Activated CD8-positive, alpha-beta memory T cell treated with anti-CD3 and anti-CD28 coated beads for 36 hours (primary cell): ENCODE measurements around the gene MORN3. TPM values are rescaled to one million over a fixed set of nuclear protein-coding genes. Genes with fewer than 3 reads are reported as not detected.
"Not testable (repeated sequence)": the region's sequence is repeated elsewhere in the genome, so short reads cannot be mapped to it uniquely, and the experiment has no call there.

Experiments used
- CTCF ChIA-PET: fragments of 350-600 bp; sonication (Branson Sonifier 250); formaldehyde crosslinking; loops from one replicate; lab custom pipeline; 2021; ENCODE audit warnings: antibody characterized with exemption; lab: Charles Lee
- POLR2A ChIA-PET: fragments of 350-600 bp; sonication (Branson Sonifier 250); formaldehyde crosslinking; loops from one replicate; lab custom pipeline; 2021; ENCODE audit warnings: antibody characterized with exemption; lab: Charles Lee
- total RNA-seq, 2 experiments: library from RNA; stranded (reverse); gene quantifications; one replicate each; pipeline ENCODE4 v1.2.3, GENCODE V29; 2021

Gene MORN3
- total RNA-seq, 2 experiments from 2014 or later, result 1.0 to 1.6 TPM

- ChIA-PET POLR2A (no interaction called here), CTCF (interaction anchor here (0.6 to 2.0 kb wide), 4 partner anchors 17 to 109 kb away, joined by 3 to 4 read pairs (median 4); no protein-coding TSS in a partner anchor)
These were observed 32.3 kb upstream of the MORN3 start for GRCh38 chr12:121701667-121702277.

GRCh38 chr12:121697861-121698260, 28.4 kb upstream of the MORN3 start:
- POLR2A ChIA-PET, result interaction anchor here (0.7 kb wide), 1 partner anchor 65 kb away, joined by 5 read pairs; no protein-coding TSS in a partner anchor

GRCh38 chr12:121697093-121697698, 27.7 kb upstream of the MORN3 start:
- CTCF ChIA-PET, result interaction anchor here (0.6 to 2.9 kb wide), 9 partner anchors 15 to 293 kb away, joined by 3 to 12 read pairs (median 5); partner anchors contain the start of gene TMEM120B
- POLR2A ChIA-PET, result interaction anchor here (0.7 kb wide), 1 partner anchor 64 kb away, joined by 5 read pairs; no protein-coding TSS in a partner anchor

More at GRCh38 chr12:121697861-121698260, 28.4 kb upstream of the MORN3 start:
- CTCF ChIA-PET, result interaction anchor here (0.6 to 2.9 kb wide), 8 partner anchors 15 to 114 kb away, joined by 3 to 12 read pairs (median 5); partner anchors contain the start of gene TMEM120B

- CTCF ChIA-PET, result interaction anchor here (0.7 to 2.7 kb wide), 4 partner anchors 79 to 165 kb away, joined by 3 to 17 read pairs (median 4); partner anchors contain the start of genes HPD and RHOF
- POLR2A ChIA-PET, result no interaction called here
These were observed 23.8 kb upstream of the MORN3 start for GRCh38 chr12:121693155-121693687.

GRCh38 chr12:121692744-121693143, 23.3 kb upstream of the MORN3 start:
- POLR2A ChIA-PET, result not testable (repeated sequence)
- CTCF ChIA-PET, result interaction anchor here (0.7 to 2.7 kb wide), 4 partner anchors 80 to 166 kb away, joined by 3 to 17 read pairs (median 4); partner anchors contain the start of genes HPD and RHOF

GRCh38 chr12:121689430-121689829, 20.0 kb upstream of the MORN3 start:
- CTCF ChIA-PET, result interaction anchor here (1.7 kb wide), 2 partner anchors 83 to 87 kb away, joined by 4 to 5 read pairs; no protein-coding TSS in a partner anchor
- POLR2A ChIA-PET, result no interaction called here

GRCh38 chr12:121688966-121689365, 19.5 kb upstream of the MORN3 start:
- CTCF ChIA-PET, result interaction anchor here (1.7 to 3.9 kb wide), 3 partner anchors 83 to 105 kb away, joined by 4 to 17 read pairs (median 5); partner anchors contain the start of gene RHOF
- POLR2A ChIA-PET, result no interaction called here

GRCh38 chr12:121679661-121680197, 10.3 kb upstream of the MORN3 start:
- POLR2A ChIA-PET, result interaction anchor here (0.6 to 0.9 kb wide), 4 partner anchors 52 to 348 kb away, joined by 3 to 5 read pairs (median 3); no protein-coding TSS in a partner anchor
- CTCF ChIA-PET, result interaction anchor here (0.5 to 1.4 kb wide), 7 partner anchors 20 to 185 kb away, joined by 3 to 6 read pairs (median 3); partner anchors contain the start of gene RHOF

- POLR2A ChIA-PET, result interaction anchor here (0.6 kb wide), 1 partner anchor 349 kb away, joined by 3 read pairs; no protein-coding TSS in a partner anchor
- CTCF ChIA-PET, result interaction anchor here (1.0 to 1.4 kb wide), 3 partner anchors 10 to 180 kb away, joined by 3 to 6 read pairs (median 3); partner anchors contain the start of gene MORN3
These were observed 9.4 kb upstream of the MORN3 start for GRCh38 chr12:121678716-121679300.

GRCh38 chr12:121678305-121678704, 8.9 kb upstream of the MORN3 start:
- ChIA-PET CTCF (interaction anchor here (1.0 kb wide), 2 partner anchors 9 to 179 kb away, joined by 3 to 6 read pairs; partner anchors contain the start of gene MORN3), POLR2A (no interaction called here)

- ChIA-PET POLR2A (interaction anchor here (0.7 kb wide), 1 partner anchor 112 kb away, joined by 3 read pairs; no protein-coding TSS in a partner anchor), CTCF (interaction anchor here (0.7 kb wide), 1 partner anchor 86 kb away, joined by 3 read pairs; no protein-coding TSS in a partner anchor)
These were observed 6.7 kb upstream of the MORN3 start for GRCh38 chr12:121676190-121676589.

- ChIA-PET POLR2A (interaction anchor here (0.6 to 2.0 kb wide), 4 partner anchors 16 to 93 kb away, joined by 3 to 36 read pairs (median 8); partner anchors contain the start of gene ORAI1), CTCF (interaction anchor here (0.7 to 5.2 kb wide), 5 partner anchors 9 to 194 kb away, joined by 3 to 48 read pairs (median 7); partner anchors contain the start of gene ORAI1)
These were observed 3.6 kb upstream of the MORN3 start for GRCh38 chr12:121673013-121673511.

GRCh38 chr12:121668750-121669520, 519 bp downstream of the MORN3 start:
- ChIA-PET CTCF (interaction anchor here (0.8 to 5.2 kb wide), 14 partner anchors 9 to 177 kb away, joined by 3 to 48 read pairs (median 5); partner anchors contain the start of gene ORAI1), POLR2A (interaction anchor here (0.5 to 1.1 kb wide), 2 partner anchors 26 to 42 kb away, joined by 5 to 8 read pairs; partner anchors contain the start of gene ORAI1)

- CTCF ChIA-PET, POLR2A ChIA-PET: not testable (repeated sequence)
These were observed 2.6 kb downstream of the MORN3 start for GRCh38 chr12:121666829-121667228.

GRCh38 chr12:121663610-121663929, 5.9 kb downstream of the MORN3 start:
- ChIA-PET POLR2A (interaction anchor here (1.0 kb wide), 1 partner anchor 37 kb away, joined by 4 read pairs; no protein-coding TSS in a partner anchor), CTCF (interaction anchor here (1.0 to 1.1 kb wide), 2 partner anchors 25 to 111 kb away, joined by 3 read pairs; no protein-coding TSS in a partner anchor)

- POLR2A ChIA-PET, result not testable (repeated sequence)
- CTCF ChIA-PET, result interaction anchor here (0.6 to 1.5 kb wide), 2 partner anchors 20 to 23 kb away, joined by 3 read pairs; no protein-coding TSS in a partner anchor
These were observed 7.9 kb downstream of the MORN3 start for GRCh38 chr12:121661353-121662105.
